ENCODE measurements around the gene LSP1.
"Not testable (repeated sequence)": the region's sequence is repeated elsewhere in the genome, so short reads cannot be mapped to it uniquely, and the experiment has no call there.

LSP1 gene

GRCh38 chr11:1937616-1938342, 84.9 kb downstream of the LSP1 start:
- TF ChIP-seq CTCF (conservative IDR thresholded peaks at IDR 0.05) (no peak), ZFX (IDR thresholded peaks at IDR 0.05) (no peak)
- H3K27ac ChIP-seq = no peak overlapping the region

- H3K27ac ChIP-seq = no peak overlapping the region
- TF ChIP-seq CTCF (conservative IDR thresholded peaks at IDR 0.05) = no peak
- no peak for TF ChIP-seq ZFX (IDR thresholded peaks at IDR 0.05)
These were observed 85.6 kb downstream of the LSP1 start for GRCh38 chr11:1938343-1939005.

- no peak overlapping the region for H3K27ac ChIP-seq
- TF ChIP-seq CTCF (conservative IDR thresholded peaks at IDR 0.05) (no peak), ZFX (IDR thresholded peaks at IDR 0.05) (no peak)
These were observed 86.2 kb downstream of the LSP1 start for GRCh38 chr11:1939006-1939625.

- H3K27ac ChIP-seq = not testable (repeated sequence)
These were observed 86.9 kb downstream of the LSP1 start for GRCh38 chr11:1939788-1940187.
